Vagina (tissue), 2 donors: ENCODE results near the gene PMF1. TPM values are rescaled to one million over a fixed set of nuclear protein-coding genes. Genes with fewer than 3 reads are reported as not detected.

Experiments used
- DNase-seq, 2 donors: peaks; one replicate each; pipeline ENCODE4 v3.0.0-alpha.2; 2017; ENCODE audit errors: extremely low spot score in 2 of 2
- H3K27ac ChIP-seq: fragments of 200-600 bp; sonication (generic); one replicate; pipeline ENCODE4 v1.5.1; 2019
- H3K27me3 ChIP-seq: fragments of 200-600 bp; sonication (generic); one replicate; pipeline ENCODE4 v1.5.1; 2019
- H3K36me3 ChIP-seq, 2 donors: fragments of 200-600 bp; sonication (generic); one replicate each; pipeline ENCODE4 v1.5.1; 2017 to 2019
- H3K4me1 ChIP-seq: fragments of 200-600 bp; sonication (generic); one replicate; pipeline ENCODE4 v1.5.1; 2019
- H3K4me3 ChIP-seq, 2 donors: fragments of 200-600 bp; sonication (generic); 1 replicate in 1 of 2; 2 replicates in 1 of 2; pipeline ENCODE4 v1.5.1; 2016 to 2019
- H3K9me3 ChIP-seq: fragments of 200-600 bp; sonication (generic); one replicate; pipeline ENCODE4 v1.5.1; 2019
- CTCF ChIP-seq, 3 experiments: fragments of 450-650 bp in 2 of 3; fragments of 200-600 bp in 1 of 3; sonication (generic) in 1 of 3; IDR thresholded peaks; one replicate each; pipeline ENCODE4 v1.5.1; 2017 to 2019; ENCODE audit warnings: antibody characterized with exemption in 3 of 3, mild to moderate bottlenecking in 2 of 3, moderate library complexity in 2 of 3
- POLR2A ChIP-seq, 2 donors: fragments of 450-650 bp; IDR thresholded peaks; one replicate each; pipeline ENCODE4 v1.6.1; 2017; ENCODE audit warnings: antibody characterized with exemption in 2 of 2, mild to moderate bottlenecking in 2 of 2, moderate library complexity in 2 of 2
- POLR2AphosphoS5 ChIP-seq, 2 donors: sonication (generic); formaldehyde crosslinking; IDR thresholded peaks; one replicate each; pipeline ENCODE4 v1.9.0; 2017; ENCODE audit warnings: antibody characterized with exemption in 2 of 2, mild to moderate bottlenecking in 2 of 2, low read depth in 1 of 2; ENCODE audit not compliant: insufficient read depth in 1 of 2
- intact Hi-C: fragments of 100-400 bp; cut with DNase I; formaldehyde crosslinking; loops from one replicate; pipeline ENCODE4 v1.15.1; 2023
- total RNA-seq: library from RNA; depleted of rRNA; stranded (reverse); fragments of >200 nt; gene quantifications from one replicate; pipeline ENCODE4 v1.2.3, GENCODE V29; 2016

The PMF1 gene
- total RNA-seq, 1 donor from 2014 or later: 44.7 TPM

- intact Hi-C loops: no loop called here
- no peak overlapping the region for H3K27ac ChIP-seq
- no peak for DNase-seq
- peaks cover 8% of the 10 kb centered on the region for H3K4me1 ChIP-seq
- no peaks in the 10 kb centered on the region for H3K27me3 ChIP-seq
- no peak for TF ChIP-seq POLR2A (IDR thresholded peaks at IDR 0.05)
- no peak overlapping the region for H3K4me3 ChIP-seq
- peaks cover 0 to 37% of the 10 kb centered on the region in 2 donors for H3K36me3 ChIP-seq
- H3K9me3 ChIP-seq: no peaks in the 10 kb centered on the region
Observed at GRCh38 chr1:156229809-156230472, 17.1 kb downstream of the PMF1 start.

GRCh38 chr1:156230473-156230837, 17.6 kb downstream of the PMF1 start:
- Histone ChIP-seq H3K36me3 (peaks cover 0 to 40% of the 10 kb centered on the region in 2 donors), H3K27ac (no peak overlapping the region), H3K27me3 (no peaks in the 10 kb centered on the region), H3K4me1 (peaks cover 3% of the 10 kb centered on the region), H3K4me3 (no peak overlapping the region), H3K9me3 (no peaks in the 10 kb centered on the region)
- intact Hi-C loops: no loop called here
- no peak for DNase-seq
- TF ChIP-seq POLR2AphosphoS5 (IDR thresholded peaks at IDR 0.05; ENCODE audit: insufficient read depth in 1 of 2, low read depth in 1 of 2) (no peak), POLR2A (IDR thresholded peaks at IDR 0.05) (no peak), CTCF (IDR thresholded peaks at IDR 0.05) (no peak)

GRCh38 chr1:156232201-156232894, 19.5 kb downstream of the PMF1 start:
- intact Hi-C loops: no loop called here
- Histone ChIP-seq H3K27me3 (no peaks in the 10 kb centered on the region), H3K4me1 (no peaks in the 10 kb centered on the region), H3K27ac (no peak overlapping the region), H3K36me3 (peaks cover 0 to 48% of the 10 kb centered on the region in 2 donors), H3K4me3 (no peak overlapping the region), H3K9me3 (no peaks in the 10 kb centered on the region)
- no peak for DNase-seq
- TF ChIP-seq POLR2AphosphoS5 (IDR thresholded peaks at IDR 0.05; ENCODE audit: insufficient read depth in 1 of 2, low read depth in 1 of 2) (no peak), POLR2A (IDR thresholded peaks at IDR 0.05) (no peak), CTCF (IDR thresholded peaks at IDR 0.05) (no peak)

- TF ChIP-seq POLR2A (IDR thresholded peaks at IDR 0.05): no peak
- H3K4me1 ChIP-seq: no peaks in the 10 kb centered on the region
- no peak for DNase-seq
- intact Hi-C loops: no loop called here
- peaks cover 0 to 54% of the 10 kb centered on the region in 2 donors for H3K36me3 ChIP-seq
- no peaks in the 10 kb centered on the region for H3K27me3 ChIP-seq
- no peaks in the 10 kb centered on the region for H3K9me3 ChIP-seq
- no peak overlapping the region for H3K27ac ChIP-seq
- no peak overlapping the region for H3K4me3 ChIP-seq
Observed at GRCh38 chr1:156233426-156234127, 20.8 kb downstream of the PMF1 start.

GRCh38 chr1:156236164-156236563, 23.4 kb downstream of the PMF1 start:
- no peak for DNase-seq
- intact Hi-C loops: no loop called here
- TF ChIP-seq POLR2A (IDR thresholded peaks at IDR 0.05) (no peak), POLR2AphosphoS5 (IDR thresholded peaks at IDR 0.05; ENCODE audit: insufficient read depth in 1 of 2, low read depth in 1 of 2) (no peak), CTCF (IDR thresholded peaks at IDR 0.05) (no peak)

More at GRCh38 chr1:156236164-156236563, 23.4 kb downstream of the PMF1 start:
- Histone ChIP-seq H3K27ac (no peak overlapping the region), H3K27me3 (no peaks in the 10 kb centered on the region), H3K4me1 (no peaks in the 10 kb centered on the region), H3K9me3 (no peaks in the 10 kb centered on the region), H3K36me3 (peaks cover 0 to 76% of the 10 kb centered on the region in 2 donors), H3K4me3 (no peak overlapping the region)
